H1 (cell line): ENCODE measurements around the gene CDK19. TPM values are rescaled to one million over a fixed set of nuclear protein-coding genes. Genes with fewer than 3 reads are reported as not detected.

Experiments used
- CTCF ChIA-PET: fragments of 300-600 bp; sonication (Branson Sonifier 250); formaldehyde crosslinking; loops from one replicate; lab custom pipeline; 2021; ENCODE audit not compliant: partially characterized antibody; lab: Charles Lee
- POLR2A ChIA-PET: fragments of 300-600 bp; sonication (Branson Sonifier 250); formaldehyde crosslinking; loops from one replicate; lab custom pipeline; 2021; ENCODE audit warnings: inconsistent platforms; ENCODE audit not compliant: partially characterized antibody; lab: Charles Lee
- DNase-seq, 2 experiments: peaks; one replicate each; pipeline versions ENCODE4 v3.0.0 to v3.0.0-alpha.2; 2010 to 2022; ENCODE audit warnings: low spot score in 2 of 2, low read depth in 1 of 2, mixed read lengths in 1 of 2
- FAIRE-seq: peaks from 2 replicates; lab custom pipeline; 2011; peaks lifted over from hg19 to GRCh38; lab: Jason Lieb, UNC
- H2AFZ ChIP-seq: 2 replicates; pipeline ENCODE4 v1.8.1; 2012; ENCODE audit warnings: low read length, inconsistent platforms
- H2AK5ac ChIP-seq: 2 replicates; pipeline ENCODE4 v1.6.1; 2013; ENCODE audit warnings: low read depth, low read length
- H2BK120ac ChIP-seq: replicated peaks from 2 replicates; pipeline ENCODE3; 2013; ENCODE audit warnings: low read depth, low read length, inconsistent platforms
- H2BK12ac ChIP-seq: 2 replicates; pipeline ENCODE4 v1.6.1; 2013; ENCODE audit warnings: low read depth, low read length
- H2BK15ac ChIP-seq: 2 replicates; pipeline ENCODE4 v1.6.1; 2013; ENCODE audit warnings: low read length
- H2BK20ac ChIP-seq: 2 replicates; pipeline ENCODE4 v1.6.1; 2013; ENCODE audit warnings: low read length
- H2BK5ac ChIP-seq: 2 replicates; pipeline ENCODE4 v1.6.1; 2013; ENCODE audit warnings: low read depth, low read length
- H3K14ac ChIP-seq: 2 replicates; pipeline ENCODE4 v1.6.1; 2013; ENCODE audit warnings: inconsistent platforms; ENCODE audit not compliant: insufficient read length
- H3K18ac ChIP-seq: 2 replicates; pipeline ENCODE4 v1.6.1; 2013; ENCODE audit warnings: low read length; ENCODE audit errors: extremely low read depth
- H3K23ac ChIP-seq: 2 replicates; pipeline ENCODE4 v1.6.1; 2013; ENCODE audit warnings: inconsistent platforms; ENCODE audit not compliant: insufficient read length
- H3K23me2 ChIP-seq: 2 replicates; pipeline ENCODE4 v1.6.1; 2013; ENCODE audit warnings: low read depth, low read length
- H3K27ac ChIP-seq: 2 replicates; pipeline ENCODE4 v1.6.1; 2011; ENCODE audit warnings: low read depth, low read length, inconsistent platforms
- H3K27me3 ChIP-seq, 4 experiments: replicated peaks in 1 of 4; 1 replicate in 1 of 4; 2 replicates in 3 of 4; pipeline versions ENCODE4 v1.6.1 to v1.8.1; 2011 to 2013; ENCODE audit warnings: low read length in 3 of 4, mild to moderate bottlenecking in 3 of 4, inconsistent platforms in 2 of 4, mixed read lengths in 2 of 4, moderate library complexity in 1 of 4; ENCODE audit not compliant: control insufficient read depth in 3 of 4, insufficient read depth in 3 of 4; ENCODE audit errors: extremely low read depth in 1 of 4
- H3K36me3 ChIP-seq, 4 experiments: 2 replicates each; pipeline versions ENCODE4 v1.6.1 to v1.8.1; 2011 to 2013; ENCODE audit warnings: mild to moderate bottlenecking in 4 of 4, low read length in 3 of 4, moderate library complexity in 2 of 4, control low read depth in 1 of 4, inconsistent platforms in 1 of 4; ENCODE audit not compliant: insufficient read depth in 4 of 4, control insufficient read depth in 2 of 4
- H3K4ac ChIP-seq: replicated peaks from 2 replicates; pipeline ENCODE3; 2013; ENCODE audit warnings: low read length, low read depth, mixed read lengths, inconsistent platforms; ENCODE audit not compliant: insufficient read length
- H3K4me1 ChIP-seq, 4 experiments: replicated peaks in 1 of 4; 1 replicate in 1 of 4; 2 replicates in 3 of 4; pipeline versions ENCODE4 v1.6.1 to v1.8.1; 2011 to 2013; ENCODE audit warnings: low read length in 3 of 4, inconsistent platforms in 2 of 4, mixed read lengths in 1 of 4; ENCODE audit not compliant: insufficient read depth in 4 of 4, control insufficient read depth in 3 of 4
- H3K4me2 ChIP-seq, 2 experiments: 2 replicates each; pipeline versions ENCODE4 v1.6.1 to v1.8.1; 2011 to 2013; ENCODE audit warnings: low read depth in 2 of 2, low read length in 2 of 2, control low read depth in 1 of 2, inconsistent platforms in 1 of 2, mild to moderate bottlenecking in 1 of 2; ENCODE audit not compliant: insufficient read depth in 1 of 2
- H3K4me3 ChIP-seq, 4 experiments: fragments of 200-600, 300-600 bp in 1 of 4; sonication (generic), shearing (Covaris generic), sonication (Bioruptor Twin) in 1 of 4; 2 replicates each; pipeline versions ENCODE4 v1.5.1 to v1.8.1; 2011 to 2016; ENCODE audit warnings: low read length in 4 of 4, low read depth in 3 of 4, control low read depth in 2 of 4, inconsistent platforms in 2 of 4, mild to moderate bottlenecking in 2 of 4, mixed read lengths in 1 of 4, moderate library complexity in 1 of 4; ENCODE audit not compliant: insufficient read depth in 2 of 4; ENCODE audit errors: extremely low read depth in 1 of 4
- H3K56ac ChIP-seq: replicated peaks from 2 replicates; pipeline ENCODE3; 2013; ENCODE audit warnings: low read depth, mild to moderate bottlenecking, mixed read lengths, low read length, inconsistent platforms; ENCODE audit not compliant: insufficient read length
- H3K79me1 ChIP-seq: 2 replicates; pipeline ENCODE4 v1.6.1; 2013; ENCODE audit warnings: low read depth, low read length, control low read depth
- H3K79me2 ChIP-seq, 2 experiments: 2 replicates each; pipeline versions ENCODE4 v1.6.1 to v1.8.1; 2012 to 2013; ENCODE audit warnings: low read length in 2 of 2, mild to moderate bottlenecking in 2 of 2, inconsistent platforms in 1 of 2; ENCODE audit not compliant: insufficient read depth in 2 of 2, control insufficient read depth in 1 of 2
- H3K9ac ChIP-seq, 4 experiments: replicated peaks in 1 of 4; 1 replicate in 1 of 4; 2 replicates in 3 of 4; pipeline versions ENCODE4 v1.6.1 to v1.8.1; 2011 to 2013; ENCODE audit warnings: low read depth in 3 of 4, low read length in 3 of 4, control low read depth in 2 of 4, mild to moderate bottlenecking in 2 of 4, moderate library complexity in 2 of 4, inconsistent platforms in 1 of 4; ENCODE audit errors: extremely low read depth in 1 of 4
- H3K9me3 ChIP-seq, 2 experiments: 2 replicates each; pipeline versions ENCODE4 v1.6.1 to v1.8.1; 2012 to 2013; ENCODE audit warnings: mild to moderate bottlenecking in 2 of 2, moderate library complexity in 2 of 2, control low read depth in 1 of 2, inconsistent platforms in 1 of 2, low read depth in 1 of 2, low read length in 1 of 2, mixed read lengths in 1 of 2; ENCODE audit not compliant: insufficient read depth in 2 of 2
- H4K20me1 ChIP-seq, 2 experiments: replicated peaks in 1 of 2; 2 replicates each; pipeline versions ENCODE3 to v1.8.1; 2011 to 2013; ENCODE audit warnings: inconsistent platforms in 2 of 2, low read length in 2 of 2, mild to moderate bottlenecking in 1 of 2; ENCODE audit not compliant: insufficient read depth in 2 of 2, control insufficient read depth in 1 of 2
- H4K5ac ChIP-seq: 2 replicates; pipeline ENCODE4 v1.6.1; 2013; ENCODE audit warnings: low read length, low read depth, mixed read lengths, inconsistent platforms; ENCODE audit not compliant: insufficient read length
- H4K8ac ChIP-seq: 2 replicates; pipeline ENCODE4 v1.8.0; 2013; ENCODE audit warnings: mild to moderate bottlenecking, moderate library complexity, low read length, inconsistent platforms; ENCODE audit not compliant: insufficient read depth; ENCODE audit errors: extremely low read depth
- H4K91ac ChIP-seq: replicated peaks from 2 replicates; pipeline ENCODE3; 2013; ENCODE audit warnings: low read length, mixed read lengths, inconsistent platforms; ENCODE audit not compliant: insufficient read length
- CTBP2 ChIP-seq: IDR thresholded peaks from 2 replicates; pipeline ENCODE4 v1.7.0; 2011; ENCODE audit warnings: borderline replicate concordance, mild to moderate bottlenecking, moderate library complexity, mixed read lengths, low read length; ENCODE audit not compliant: insufficient read depth, insufficient read length
- E2F6 ChIP-seq: IDR thresholded peaks from 2 replicates; pipeline ENCODE4 v1.6.1; 2012; ENCODE audit warnings: inconsistent platforms
- KDM1A ChIP-seq: fragments of 200-600, 300-600 bp; sonication (generic); IDR thresholded peaks from 2 replicates; pipeline ENCODE4 v1.7.1; 2016; ENCODE audit warnings: mild to moderate bottlenecking, low read length, borderline replicate concordance
- KDM5A ChIP-seq: fragments of 200-600 bp; IDR thresholded peaks from 2 replicates; pipeline ENCODE4 v1.7.1; 2012; ENCODE audit warnings: mild to moderate bottlenecking, low read length, inconsistent platforms, mixed read lengths
- SIN3A ChIP-seq, 2 experiments: IDR thresholded peaks in 1 of 2; conservative IDR thresholded peaks in 1 of 2; 2 replicates each; pipeline ENCODE4 v1.6.1; 2011 to 2012; ENCODE audit warnings: low read length in 2 of 2, improper control_type of control experiment in 1 of 2, low read depth in 1 of 2, mild to moderate bottlenecking in 1 of 2
- SRF ChIP-seq: IDR thresholded peaks from 2 replicates; pipeline ENCODE4 v1.6.1; 2011; ENCODE audit warnings: mild to moderate bottlenecking, low read depth, low read length, moderate library complexity
- TAF1 ChIP-seq: IDR thresholded peaks from 2 replicates; pipeline ENCODE4 v1.6.1; 2011; ENCODE audit warnings: mild to moderate bottlenecking, low read depth, low read length
- WGBS, 2 experiments: shearing (Covaris generic) in 1 of 2; methylation state at CpG; one replicate each; pipeline versions ENCODE4 v1.1.6 to v1.1.7; 2013 to 2015; ENCODE audit warnings: low lambda C conversion rate in 2 of 2, mixed read lengths in 2 of 2, inconsistent platforms in 1 of 2, low coverage in 1 of 2, missing lambda C conversion rate in 1 of 2; ENCODE audit not compliant: insufficient replicate concordance in 2 of 2, insufficient coverage in 1 of 2, insufficient read length in 1 of 2; ENCODE audit errors: extremely low coverage in 1 of 2, missing lambda C conversion rate in 1 of 2; 5-methylcytosine and 5-hydroxymethylcytosine counted together
- polyA plus RNA-seq, 7 experiments: library from polyadenylated mRNA; depleted of rRNA in 3 of 7; stranded (reverse) in 5 of 7; unstranded in 2 of 7; fragments of >200 nt in 5 of 7; fragments of 200-250 nt in 2 of 7; gene quantifications; 1 replicate in 5 of 7; 2 replicates in 1 of 7; 4 replicates in 1 of 7; pipeline versions ENCODE4 v1.2.1 to v1.2.3, GENCODE V29; 2011 to 2013; ENCODE audit warnings: missing spikeins in 2 of 7, mixed read lengths in 2 of 7
- total RNA-seq: library from RNA; stranded (reverse); fragmentation: NEBNext Ultra II Directional; extraction: Animal tissue kit (Norgen Biotek cat#: 25700); gene quantifications from 2 replicates; pipeline ENCODE4 v1.2.1, GENCODE V29; 2021

Gene CDK19
- total and polyA plus RNA-seq, 2 of the 8 experiments (the other 6 are each of a cell fraction or from before 2014, with no cell fraction given) = 4.9 to 12.6 TPM

GRCh38 chr6:110858016-110858415, 42.7 kb upstream of the CDK19 start:
- Histone ChIP-seq H4K8ac (no peak overlapping the region), H2BK12ac (no peak overlapping the region), H3K4me3 (no peak overlapping the region), H4K20me1 (peaks cover 0 to 1% of the 10 kb centered on the region in 2 experiments), H4K5ac (no peak overlapping the region), H3K9ac (no peak overlapping the region), H3K56ac (no peak overlapping the region), H3K23me2 (no peaks in the 10 kb centered on the region), H3K36me3 (no peaks in the 10 kb centered on the region), H2BK120ac (no peak overlapping the region), H3K4me1 (no peaks in the 10 kb centered on the region), H2AK5ac (no peak overlapping the region), H3K4me2 (no peak overlapping the region), H3K9me3 (no peaks in the 10 kb centered on the region), H3K27ac (no peak overlapping the region), H3K27me3 (no peaks in the 10 kb centered on the region), H2AFZ (no peak overlapping the region), H2BK20ac (no peak overlapping the region), H3K18ac (no peak overlapping the region), H2BK15ac (no peak overlapping the region), H3K14ac (no peak overlapping the region), H3K23ac (no peak overlapping the region), H2BK5ac (no peak overlapping the region), H3K79me1 (no peaks in the 10 kb centered on the region), H3K79me2 (no peaks in the 10 kb centered on the region), H4K91ac (no peak overlapping the region), H3K4ac (no peak overlapping the region)
- TF ChIP-seq SRF = no peak
- TF ChIP-seq KDM1A = no peak
- no peak for TF ChIP-seq CTBP2
- no peak for TF ChIP-seq E2F6
- TF ChIP-seq TAF1 = no peak
- TF ChIP-seq SIN3A (conservative IDR thresholded peaks at IDR 0.05 in 1 of 2, IDR thresholded peaks at IDR 0.05 in 1 of 2; ENCODE audit: low read depth in 1 of 2, low read length in 2 of 2) = no peak
- TF ChIP-seq KDM5A = no peak
- CTCF ChIA-PET = interaction anchor here (0.6 kb wide), 1 partner anchor 32 kb away, joined by 4 read pairs; no protein-coding TSS in a partner anchor
- POLR2A ChIA-PET = interaction anchor here (4.1 kb wide), 1 partner anchor 16 kb away, joined by 30 read pairs; the partner anchor contains the start of gene AMD1
- WGBS, 2 experiments = 96% methylated on average over 21 of the region's 21 CpGs; no CpG with 5 or more reads in 1 of the 2 experiments
- FAIRE-seq = no peak
- no peak for DNase-seq
